HCT116 (cell line): ENCODE measurements around the gene ASB4. TPM values are rescaled to one million over a fixed set of nuclear protein-coding genes. Genes with fewer than 3 reads are reported as not detected.

Source experiments
- ATAC-seq: fragments of 200-7000 bp; cut with Tn5 transposase; 2 replicates; pipeline ENCODE4 v1.9.1; 2020; ENCODE audit warnings: mild to moderate bottlenecking, moderate library complexity
- BruUV-seq: library from RNA; stranded (reverse); fragments of 400-500 nt; replicated peaks from 2 replicates; lab custom pipeline; 2021; lab: Mats Ljungman, UMichigan
- CTCF ChIA-PET: fragments of 300-600 bp; sonication (Branson Sonifier 250); formaldehyde crosslinking; loops from one replicate; lab custom pipeline; 2021; ENCODE audit warnings: antibody characterized with exemption; lab: Charles Lee
- POLR2A ChIA-PET: fragments of 300-600, 350-600 bp; sonication (Branson Sonifier 250); formaldehyde crosslinking; loops from one replicate; lab custom pipeline; 2021; ENCODE audit warnings: antibody characterized with exemption; lab: Charles Lee
- RAD21 ChIA-PET, 2 experiments: fragments of 300-600 bp; sonication (Branson Sonifier 250); formaldehyde crosslinking; loops; one replicate each; lab custom pipeline; 2023; ENCODE audit warnings: low total read pairs in 2 of 2; ENCODE audit not compliant: uncharacterized antibody in 2 of 2, unreplicated experiment in 2 of 2, low non-redundant PET in 1 of 2; lab: Charles Lee
- DNase-seq: peaks from one replicate; pipeline ENCODE4 v3.0.0-alpha.2; 2010; ENCODE audit warnings: low read depth, low spot score
- H2AFZ ChIP-seq: fragments of 200-600 bp; shearing (Covaris generic), sonication (generic); 2 replicates; pipeline ENCODE4 v1.6.1; 2017; ENCODE audit warnings: low read depth, mixed run types, mixed read lengths, antibody characterized with exemption, low read length; ENCODE audit not compliant: poor library complexity, severe bottlenecking
- H3K27ac ChIP-seq: 2 replicates; pipeline ENCODE4 v1.5.1; 2012; ENCODE audit warnings: low read depth, low read length
- H3K27me3 ChIP-seq: fragments of 200-600 bp; sonication (generic); 2 replicates; pipeline ENCODE4 v1.6.1; 2016; ENCODE audit warnings: mixed run types, low read length, mixed read lengths; ENCODE audit not compliant: insufficient read depth
- H3K36me3 ChIP-seq, 2 experiments: fragments of 200-500 bp in 1 of 2; fragments of 200-600 bp in 1 of 2; sonication (Bioruptor generic) in 1 of 2; sonication (generic) in 1 of 2; 2 replicates each; pipeline versions ENCODE4 v1.5.1 to v1.6.1; 2014 to 2016; ENCODE audit warnings: low read length in 2 of 2, inconsistent platforms in 1 of 2, mixed read lengths in 1 of 2, mixed run types in 1 of 2; ENCODE audit not compliant: insufficient read depth in 2 of 2, control insufficient read depth in 1 of 2
- H3K4me1 ChIP-seq, 2 experiments: fragments of 200-600 bp in 1 of 2; sonication (generic) in 1 of 2; 2 replicates each; pipeline versions ENCODE4 v1.5.1 to v1.6.1; 2012 to 2017; ENCODE audit warnings: low read length in 2 of 2, inconsistent platforms in 1 of 2, mild to moderate bottlenecking in 1 of 2, mixed read lengths in 1 of 2, mixed run types in 1 of 2, moderate library complexity in 1 of 2; ENCODE audit not compliant: insufficient read depth in 2 of 2, control insufficient read depth in 1 of 2
- H3K4me2 ChIP-seq: fragments of 200-600 bp; sonication (generic); 2 replicates; pipeline ENCODE4 v1.6.1; 2017; ENCODE audit warnings: mixed run types, low read length, mixed read lengths
- H3K4me3 ChIP-seq, 2 experiments: fragments of 200-600 bp in 1 of 2; sonication (generic) in 1 of 2; replicated peaks in 1 of 2; 2 replicates each; pipeline ENCODE4 v1.5.1; 2011 to 2016; ENCODE audit warnings: low read length in 2 of 2, control low read depth in 1 of 2, low read depth in 1 of 2, mild to moderate bottlenecking in 1 of 2, mixed read lengths in 1 of 2, mixed run types in 1 of 2
- H3K79me2 ChIP-seq: fragments of 200-600 bp; sonication (generic); 2 replicates; pipeline ENCODE4 v1.6.1; 2017; ENCODE audit warnings: mild to moderate bottlenecking, mixed run types, low read length, moderate library complexity, mixed read lengths; ENCODE audit not compliant: insufficient read depth
- H3K9ac ChIP-seq: fragments of 200-600 bp; sonication (generic); 2 replicates; pipeline ENCODE4 v1.6.1; 2016; ENCODE audit warnings: low read length, mixed read lengths
- H3K9me2 ChIP-seq: fragments of 200-600 bp; sonication (generic), shearing (Covaris generic); 2 replicates; pipeline ENCODE4 v1.6.1; 2017; ENCODE audit warnings: mixed run types, mild to moderate bottlenecking, moderate library complexity; ENCODE audit not compliant: insufficient read depth
- H3K9me3 ChIP-seq, 2 experiments: fragments of 200-500 bp in 1 of 2; fragments of 200-600 bp in 1 of 2; sonication (Bioruptor generic) in 1 of 2; sonication (generic) in 1 of 2; 2 replicates each; pipeline ENCODE4 v1.6.1; 2014 to 2017; ENCODE audit warnings: low read length in 2 of 2, mixed read lengths in 2 of 2, inconsistent platforms in 1 of 2, low read depth in 1 of 2, mild to moderate bottlenecking in 1 of 2, mixed run types in 1 of 2, moderate library complexity in 1 of 2; ENCODE audit not compliant: control insufficient read depth in 1 of 2, insufficient read depth in 1 of 2
- H4K20me1 ChIP-seq: fragments of 200-600 bp; sonication (generic), shearing (Covaris generic); 2 replicates; pipeline ENCODE4 v1.6.1; 2017; ENCODE audit warnings: mixed run types, mild to moderate bottlenecking, moderate library complexity; ENCODE audit not compliant: insufficient read depth
- CBX3 ChIP-seq: IDR thresholded peaks from 2 replicates; pipeline ENCODE4 v1.6.1; 2012; ENCODE audit warnings: low read depth
- CTCF ChIP-seq, 3 experiments: fragments of 200-600 bp in 1 of 3; sonication (generic) in 1 of 3; IDR thresholded peaks in 2 of 3; conservative IDR thresholded peaks in 1 of 3; 2 replicates each; pipeline ENCODE4 v1.5.1; 2012 to 2017; ENCODE audit warnings: low read depth in 2 of 3, low read length in 2 of 3, antibody characterized with exemption in 1 of 3, borderline replicate concordance in 1 of 3, control low read depth in 1 of 3, mild to moderate bottlenecking in 1 of 3, mixed read lengths in 1 of 3, mixed run types in 1 of 3, moderate library complexity in 1 of 3; ENCODE audit not compliant: insufficient read depth in 1 of 3
- EGR1 ChIP-seq: IDR thresholded peaks from 2 replicates; pipeline ENCODE4 v1.6.1; 2012; ENCODE audit warnings: low read depth
- ELF1 ChIP-seq: IDR thresholded peaks from 2 replicates; pipeline ENCODE4 v1.6.1; 2012; ENCODE audit warnings: low read depth, borderline replicate concordance
- EZH2 ChIP-seq: fragments of 200-600 bp; sonication (generic); IDR thresholded peaks from 2 replicates; pipeline ENCODE4 v1.6.1; 2017; ENCODE audit warnings: antibody characterized with exemption, mixed run types
- EZH2phosphoT487 ChIP-seq: fragments of 200-600 bp; IDR thresholded peaks from 2 replicates; pipeline ENCODE4 v1.6.1; 2018; ENCODE audit warnings: antibody characterized with exemption, borderline replicate concordance
- FOSL1 ChIP-seq: IDR thresholded peaks from 2 replicates; pipeline ENCODE4 v1.6.1; 2012; ENCODE audit warnings: low read depth
- JUND ChIP-seq: IDR thresholded peaks from 2 replicates; pipeline ENCODE4 v1.6.1; 2012
- MAX ChIP-seq: IDR thresholded peaks from 2 replicates; pipeline ENCODE4 v1.6.1; 2012
- POLR2A ChIP-seq: IDR thresholded peaks from 2 replicates; pipeline ENCODE4 v1.7.0; 2011; ENCODE audit warnings: borderline replicate concordance; ENCODE audit not compliant: insufficient read depth, insufficient read length; ENCODE audit errors: extremely low read depth
- POLR2AphosphoS5 ChIP-seq: IDR thresholded peaks from 2 replicates; pipeline ENCODE4 v1.6.1; 2011; ENCODE audit warnings: mild to moderate bottlenecking, low read depth, low read length, moderate library complexity
- RAD21 ChIP-seq: IDR thresholded peaks from 2 replicates; pipeline ENCODE4 v1.6.1; 2012; ENCODE audit warnings: low read depth, mild to moderate bottlenecking
- SIN3A ChIP-seq: IDR thresholded peaks from 2 replicates; pipeline ENCODE4 v1.6.1; 2012; ENCODE audit warnings: low read depth
- SP1 ChIP-seq: IDR thresholded peaks from 2 replicates; pipeline ENCODE4 v1.6.1; 2012; ENCODE audit warnings: low read depth
- SRF ChIP-seq: IDR thresholded peaks from 2 replicates; pipeline ENCODE4 v1.6.1; 2012; ENCODE audit warnings: low read depth
- TCF7L2 ChIP-seq: IDR thresholded peaks from 2 replicates; pipeline ENCODE4 v1.7.0; 2011; ENCODE audit warnings: borderline replicate concordance, inconsistent platforms; ENCODE audit not compliant: insufficient read depth, insufficient read length; ENCODE audit errors: extremely low read depth
- YY1 ChIP-seq: IDR thresholded peaks from 2 replicates; pipeline ENCODE4 v1.6.1; 2011; ENCODE audit warnings: low read length, low read depth, moderate library complexity, mild to moderate bottlenecking; ENCODE audit not compliant: insufficient replicate concordance; ENCODE audit errors: extremely low read depth
- ZFX ChIP-seq: fragments of 450-650 bp; IDR thresholded peaks from 2 replicates; pipeline ENCODE4 v1.6.1; 2017
- ZNF274 ChIP-seq: fragments of 200-500 bp; sonication (Bioruptor generic); IDR thresholded peaks from 2 replicates; pipeline ENCODE4 v1.6.1; 2014; ENCODE audit warnings: mild to moderate bottlenecking, low read depth, low read length, inconsistent platforms
- intact Hi-C: fragments of 100-400 bp; cut with micrococcal nuclease; formaldehyde crosslinking; loops from 2 replicates; pipeline ENCODE4 v1.10.0; 2022
- total RNA-seq: library from RNA; stranded (reverse); gene quantifications from one replicate; pipeline ENCODE4 v1.2.1, GENCODE V29; 2021; ENCODE audit not compliant: unreplicated experiment

The ASB4 gene
- total RNA-seq, 1 experiment from 2014 or later = 0.12 TPM

- Histone ChIP-seq H2AFZ (no peak overlapping the region), H3K9ac (no peak overlapping the region), H3K9me2 (no peaks in the 10 kb centered on the region), H4K20me1 (no peaks in the 10 kb centered on the region), H3K4me3 (no peak overlapping the region), H3K4me2 (no peak overlapping the region), H3K79me2 (no peaks in the 10 kb centered on the region), H3K27ac (no peak overlapping the region), H3K9me3 (no peaks in the 10 kb centered on the region), H3K27me3 (no peaks in the 10 kb centered on the region), H3K4me1 (peaks cover 12 to 18% of the 10 kb centered on the region in 2 experiments; a peak in 3 of 4 replicates), H3K36me3 (no peaks in the 10 kb centered on the region)
- ChIA-PET CTCF (interaction anchor here (0.8 kb wide), 1 partner anchor 217 kb away, joined by 3 read pairs; no protein-coding TSS in a partner anchor), POLR2A (no interaction called here), RAD21 (no interaction called here)
- no TSS peak for BruUV-seq
- intact Hi-C loops = loop anchor here (10.0 kb wide), 1 partner anchor 818 kb away; the partner anchor contains the start of gene SGCE
- TF ChIP-seq EGR1 (no peak), JUND (no peak), POLR2AphosphoS5 (no peak), CBX3 (no peak), SP1 (no peak), MAX (no peak), RAD21 (no peak), YY1 (no peak)
- DNase-seq (no peak), ATAC-seq (no peak)
Measured at GRCh38 chr7:95472581-95473161, 13.1 kb upstream of the ASB4 start.

- Histone ChIP-seq H3K4me1 (peaks cover 12 to 18% of the 10 kb centered on the region in 2 experiments; a peak in 3 of 4 replicates), H3K4me2 (no peak overlapping the region), H3K36me3 (no peaks in the 10 kb centered on the region), H2AFZ (no peak overlapping the region), H4K20me1 (no peaks in the 10 kb centered on the region), H3K27ac (no peak overlapping the region), H3K9ac (no peak overlapping the region), H3K9me2 (no peaks in the 10 kb centered on the region), H3K79me2 (no peaks in the 10 kb centered on the region), H3K27me3 (no peaks in the 10 kb centered on the region), H3K4me3 (no peak overlapping the region), H3K9me3 (no peaks in the 10 kb centered on the region)
- no TSS peak for BruUV-seq
- ATAC-seq = no peak
- POLR2A ChIA-PET = no interaction called here
- CTCF ChIA-PET = no interaction called here
- RAD21 ChIA-PET = no interaction called here
- intact Hi-C loops = loop anchor here (10.0 kb wide), 1 partner anchor 819 kb away; the partner anchor contains the start of gene SGCE
- no peak for DNase-seq
- TF ChIP-seq SIN3A (no peak), ZNF274 (no peak), SRF (no peak), ELF1 (no peak), POLR2A (no peak), RAD21 (no peak), TCF7L2 (no peak), FOSL1 (no peak), SP1 (no peak), CTCF (IDR thresholded peaks at IDR 0.05 in 2 of 3, conservative IDR thresholded peaks at IDR 0.05 in 1 of 3; ENCODE audit: borderline replicate concordance in 1 of 3, insufficient read depth in 1 of 3, low read depth in 2 of 3, low read length in 2 of 3) (no peak), EGR1 (no peak), EZH2phosphoT487 (no peak), ZFX (no peak), POLR2AphosphoS5 (no peak), EZH2 (no peak)
Measured at GRCh38 chr7:95473276-95473985, 12.3 kb upstream of the ASB4 start.
